HEK293 (cell line): ENCODE results near the gene ESR1.

Experiments used
- CTCF ChIP-seq: fragments of 450-650 bp; formaldehyde crosslinking; IDR thresholded peaks from 2 replicates; pipeline ENCODE4 v1.5.1; 2016; ENCODE audit warnings: missing biosample characterization, missing genetic modification characterization
- ELK4 ChIP-seq: IDR thresholded peaks from 2 replicates; pipeline ENCODE4 v1.6.1; 2011; ENCODE audit warnings: mild to moderate bottlenecking, low read depth, low read length, borderline replicate concordance
- REST ChIP-seq: fragments of 450-650 bp; formaldehyde crosslinking; IDR thresholded peaks from 2 replicates; pipeline ENCODE4 v1.5.1; 2016; ENCODE audit warnings: missing biosample characterization, missing genetic modification characterization
- YY1 ChIP-seq: fragments of 450-650 bp; formaldehyde crosslinking; IDR thresholded peaks from 2 replicates; pipeline ENCODE4 v1.5.1; 2018; ENCODE audit warnings: missing biosample characterization, missing genetic modification characterization
- ZNF133 ChIP-seq: fragments of 450-650 bp; formaldehyde crosslinking; IDR thresholded peaks from 2 replicates; pipeline ENCODE4 v1.5.1; 2016; ENCODE audit warnings: missing biosample characterization, missing genetic modification characterization
- ZNF148 ChIP-seq: fragments of 450-650 bp; formaldehyde crosslinking; IDR thresholded peaks from 2 replicates; pipeline ENCODE4 v1.5.0; 2017; ENCODE audit warnings: missing biosample characterization, missing genetic modification characterization, borderline replicate concordance
- ZNF18 ChIP-seq: fragments of 450-650 bp; formaldehyde crosslinking; IDR thresholded peaks from 2 replicates; pipeline ENCODE4 v1.5.1; 2016; ENCODE audit warnings: missing biosample characterization, missing genetic modification characterization
- ZNF26 ChIP-seq: fragments of 450-650 bp; formaldehyde crosslinking; IDR thresholded peaks from 2 replicates; pipeline ENCODE4 v1.5.1; 2016; ENCODE audit warnings: missing biosample characterization, missing genetic modification characterization
- ZNF510 ChIP-seq: fragments of 450-650 bp; formaldehyde crosslinking; IDR thresholded peaks from 2 replicates; pipeline ENCODE4 v1.5.1; 2018; ENCODE audit warnings: mild to moderate bottlenecking, missing genetic modification characterization, missing biosample characterization; ENCODE audit not compliant: insufficient replicate concordance
- ZNF561 ChIP-seq: fragments of 450-650 bp; IDR thresholded peaks from 2 replicates; pipeline ENCODE4 v1.5.1; 2018; ENCODE audit warnings: missing biosample characterization, missing genetic modification characterization, borderline replicate concordance
- ZNF664 ChIP-seq: fragments of 450-650 bp; formaldehyde crosslinking; IDR thresholded peaks from 2 replicates; pipeline ENCODE4 v1.5.1; 2016; ENCODE audit warnings: missing biosample characterization, missing genetic modification characterization

- TF ChIP-seq ELK4 (no peak), CTCF (tag by site-specific recombination) (no peak), ZNF148 (tag by site-specific recombination) (no peak), REST (tag by site-specific recombination) (no peak), YY1 (tag by site-specific recombination) (no peak), ZNF561 (no peak), ZNF133 (tag by site-specific recombination) (no peak), ZNF26 (no peak), ZNF18 (tag by site-specific recombination) (no peak), ZNF510 (tag by site-specific recombination) (no peak), ZNF664 (tag by site-specific recombination) (no peak)
Observed at GRCh38 chr6:152147269-152147668, 339.8 kb downstream of the ESR1 start.
